Measurements from ENCODE around the gene SAXO1.

DNA sequence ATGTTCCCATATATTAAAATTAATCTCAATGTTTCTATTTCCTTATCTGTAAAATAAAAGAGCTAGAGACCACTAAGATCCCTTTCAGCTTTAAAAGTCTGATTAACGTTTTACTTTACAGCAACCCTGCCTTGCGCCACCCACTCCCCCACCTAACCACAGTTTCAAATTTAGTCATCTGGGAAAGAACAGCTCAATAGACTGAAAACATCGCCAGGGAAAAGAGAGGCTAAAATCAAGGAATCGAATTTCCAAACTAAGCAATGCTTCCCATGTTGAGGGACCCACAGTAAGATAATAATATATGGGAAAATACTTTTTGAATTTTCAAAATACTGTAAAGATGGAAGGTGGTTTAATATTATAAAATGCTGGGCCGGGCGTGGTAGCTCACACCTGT lies 6.6 kb downstream of the SAXO1 start:
- TF ChIP-seq, protein P1, sequence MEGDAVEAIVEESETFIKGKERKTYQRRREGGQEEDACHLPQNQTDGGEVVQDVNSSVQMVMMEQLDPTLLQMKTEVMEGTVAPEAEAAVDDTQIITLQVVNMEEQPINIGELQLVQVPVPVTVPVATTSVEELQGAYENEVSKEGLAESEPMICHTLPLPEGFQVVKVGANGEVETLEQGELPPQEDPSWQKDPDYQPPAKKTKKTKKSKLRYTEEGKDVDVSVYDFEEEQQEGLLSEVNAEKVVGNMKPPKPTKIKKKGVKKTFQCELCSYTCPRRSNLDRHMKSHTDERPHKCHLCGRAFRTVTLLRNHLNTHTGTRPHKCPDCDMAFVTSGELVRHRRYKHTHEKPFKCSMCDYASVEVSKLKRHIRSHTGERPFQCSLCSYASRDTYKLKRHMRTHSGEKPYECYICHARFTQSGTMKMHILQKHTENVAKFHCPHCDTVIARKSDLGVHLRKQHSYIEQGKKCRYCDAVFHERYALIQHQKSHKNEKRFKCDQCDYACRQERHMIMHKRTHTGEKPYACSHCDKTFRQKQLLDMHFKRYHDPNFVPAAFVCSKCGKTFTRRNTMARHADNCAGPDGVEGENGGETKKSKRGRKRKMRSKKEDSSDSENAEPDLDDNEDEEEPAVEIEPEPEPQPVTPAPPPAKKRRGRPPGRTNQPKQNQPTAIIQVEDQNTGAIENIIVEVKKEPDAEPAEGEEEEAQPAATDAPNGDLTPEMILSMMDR (IDR thresholded peaks at IDR 0.05): no peak
- no peak for TF ChIP-seq POLR2A (IDR thresholded peaks at IDR 0.05)

All from testis (tissue), 2 donors.